ENCODE results near the gene ZNF460. TPM values are rescaled to one million over a fixed set of nuclear protein-coding genes. Genes with fewer than 3 reads are reported as not detected.

The ZNF460 gene
- total and polyA plus RNA-seq, 2 of the 13 experiments (the other 11 are each of a cell fraction or from before 2014, with no cell fraction given) = 14.5 to 44.8 TPM

DNA sequence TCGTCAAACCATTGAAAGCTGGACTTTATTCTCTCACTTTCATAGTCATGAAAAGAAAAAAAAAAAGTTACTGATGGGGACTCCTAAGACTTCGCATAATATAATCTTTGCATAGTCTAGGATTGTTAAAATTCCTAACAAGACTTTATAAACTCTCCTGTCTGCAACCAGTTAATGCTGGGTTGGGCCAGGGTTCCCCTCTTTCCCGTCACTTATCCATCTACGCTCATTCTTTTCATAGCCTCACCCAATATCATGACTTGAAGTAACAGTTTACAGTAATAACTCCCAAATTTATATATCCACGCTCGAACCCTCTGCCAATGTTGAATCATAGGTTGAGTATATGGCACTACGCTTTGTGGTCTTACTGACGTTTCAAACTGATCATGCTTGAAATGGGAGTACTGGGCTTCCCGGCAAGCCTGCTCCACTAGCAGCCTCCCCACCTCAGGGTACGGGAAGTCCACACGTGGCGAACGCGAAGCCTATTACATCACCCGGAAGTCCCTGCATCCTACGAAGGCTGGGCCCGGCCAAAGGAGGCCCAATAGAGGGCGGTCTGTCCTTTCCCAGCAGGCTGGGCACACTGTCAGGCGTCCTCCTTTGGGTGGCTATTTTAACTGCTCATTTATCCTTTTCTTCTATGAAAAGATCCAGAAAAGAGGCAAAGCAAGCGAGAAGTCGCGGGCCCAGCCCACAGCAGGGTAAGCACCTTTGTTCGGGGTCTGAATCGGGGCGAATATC lies 694 bp upstream of the ZNF460 start (continued):
- peak; percentile 97 for TF ChIP-seq ATF2 (CRISPR knock-in tag; IDR thresholded peaks at IDR 0.05)
- peak; percentile 86; the same call in 1 of the 2 replicates for TF ChIP-seq NKX3-1 (CRISPR knock-in tag; IDR thresholded peaks at IDR 0.05)
- TF ChIP-seq ZNF44 (CRISPR knock-in tag; IDR thresholded peaks at IDR 0.05) = no peak
- no peak for TF ChIP-seq ZNF343 (CRISPR knock-in tag; IDR thresholded peaks at IDR 0.05)
- peak; percentile 78; the same call in 1 of the 2 replicates for TF ChIP-seq HDAC2 (CRISPR knock-in tag; IDR thresholded peaks at IDR 0.05)
- TF ChIP-seq ZNF619 (CRISPR knock-in tag; IDR thresholded peaks at IDR 0.05) = no peak
- TF ChIP-seq, protein P1, sequence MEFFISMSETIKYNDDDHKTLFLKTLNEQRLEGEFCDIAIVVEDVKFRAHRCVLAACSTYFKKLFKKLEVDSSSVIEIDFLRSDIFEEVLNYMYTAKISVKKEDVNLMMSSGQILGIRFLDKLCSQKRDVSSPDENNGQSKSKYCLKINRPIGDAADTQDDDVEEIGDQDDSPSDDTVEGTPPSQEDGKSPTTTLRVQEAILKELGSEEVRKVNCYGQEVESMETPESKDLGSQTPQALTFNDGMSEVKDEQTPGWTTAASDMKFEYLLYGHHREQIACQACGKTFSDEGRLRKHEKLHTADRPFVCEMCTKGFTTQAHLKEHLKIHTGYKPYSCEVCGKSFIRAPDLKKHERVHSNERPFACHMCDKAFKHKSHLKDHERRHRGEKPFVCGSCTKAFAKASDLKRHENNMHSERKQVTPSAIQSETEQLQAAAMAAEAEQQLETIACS (CRISPR knock-in tag; IDR thresholded peaks at IDR 0.05) = no peak
- TF ChIP-seq SYNCRIP (IDR thresholded peaks at IDR 0.05; ENCODE audit: insufficient read depth, low read depth, low read length) = no peak
- TF ChIP-seq DBP (CRISPR knock-in tag; IDR thresholded peaks at IDR 0.05; ENCODE audit: not compliant biosample characterization) = no peak
- TF ChIP-seq, protein P2, sequence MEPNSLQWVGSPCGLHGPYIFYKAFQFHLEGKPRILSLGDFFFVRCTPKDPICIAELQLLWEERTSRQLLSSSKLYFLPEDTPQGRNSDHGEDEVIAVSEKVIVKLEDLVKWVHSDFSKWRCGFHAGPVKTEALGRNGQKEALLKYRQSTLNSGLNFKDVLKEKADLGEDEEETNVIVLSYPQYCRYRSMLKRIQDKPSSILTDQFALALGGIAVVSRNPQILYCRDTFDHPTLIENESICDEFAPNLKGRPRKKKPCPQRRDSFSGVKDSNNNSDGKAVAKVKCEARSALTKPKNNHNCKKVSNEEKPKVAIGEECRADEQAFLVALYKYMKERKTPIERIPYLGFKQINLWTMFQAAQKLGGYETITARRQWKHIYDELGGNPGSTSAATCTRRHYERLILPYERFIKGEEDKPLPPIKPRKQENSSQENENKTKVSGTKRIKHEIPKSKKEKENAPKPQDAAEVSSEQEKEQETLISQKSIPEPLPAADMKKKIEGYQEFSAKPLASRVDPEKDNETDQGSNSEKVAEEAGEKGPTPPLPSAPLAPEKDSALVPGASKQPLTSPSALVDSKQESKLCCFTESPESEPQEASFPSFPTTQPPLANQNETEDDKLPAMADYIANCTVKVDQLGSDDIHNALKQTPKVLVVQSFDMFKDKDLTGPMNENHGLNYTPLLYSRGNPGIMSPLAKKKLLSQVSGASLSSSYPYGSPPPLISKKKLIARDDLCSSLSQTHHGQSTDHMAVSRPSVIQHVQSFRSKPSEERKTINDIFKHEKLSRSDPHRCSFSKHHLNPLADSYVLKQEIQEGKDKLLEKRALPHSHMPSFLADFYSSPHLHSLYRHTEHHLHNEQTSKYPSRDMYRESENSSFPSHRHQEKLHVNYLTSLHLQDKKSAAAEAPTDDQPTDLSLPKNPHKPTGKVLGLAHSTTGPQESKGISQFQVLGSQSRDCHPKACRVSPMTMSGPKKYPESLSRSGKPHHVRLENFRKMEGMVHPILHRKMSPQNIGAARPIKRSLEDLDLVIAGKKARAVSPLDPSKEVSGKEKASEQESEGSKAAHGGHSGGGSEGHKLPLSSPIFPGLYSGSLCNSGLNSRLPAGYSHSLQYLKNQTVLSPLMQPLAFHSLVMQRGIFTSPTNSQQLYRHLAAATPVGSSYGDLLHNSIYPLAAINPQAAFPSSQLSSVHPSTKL (CRISPR knock-in tag; IDR thresholded peaks at IDR 0.05) = peak; percentile 79
- TF ChIP-seq ZNF121 (CRISPR knock-in tag; IDR thresholded peaks at IDR 0.05) = no peak; the same call in 1 of the 2 replicates
- TF ChIP-seq ZNF143 (CRISPR knock-in tag; IDR thresholded peaks at IDR 0.05) = no peak
- no peak for TF ChIP-seq ZNF460 (CRISPR knock-in tag; IDR thresholded peaks at IDR 0.05; ENCODE audit: borderline replicate concordance)
- no peak; the same call in 1 of the 2 replicates for TF ChIP-seq ZNF292 (CRISPR knock-in tag; IDR thresholded peaks at IDR 0.05; ENCODE audit: borderline replicate concordance, low read depth)
- TF ChIP-seq THAP11 (CRISPR knock-in tag; IDR thresholded peaks at IDR 0.05) = no peak
- TF ChIP-seq, protein P3, sequence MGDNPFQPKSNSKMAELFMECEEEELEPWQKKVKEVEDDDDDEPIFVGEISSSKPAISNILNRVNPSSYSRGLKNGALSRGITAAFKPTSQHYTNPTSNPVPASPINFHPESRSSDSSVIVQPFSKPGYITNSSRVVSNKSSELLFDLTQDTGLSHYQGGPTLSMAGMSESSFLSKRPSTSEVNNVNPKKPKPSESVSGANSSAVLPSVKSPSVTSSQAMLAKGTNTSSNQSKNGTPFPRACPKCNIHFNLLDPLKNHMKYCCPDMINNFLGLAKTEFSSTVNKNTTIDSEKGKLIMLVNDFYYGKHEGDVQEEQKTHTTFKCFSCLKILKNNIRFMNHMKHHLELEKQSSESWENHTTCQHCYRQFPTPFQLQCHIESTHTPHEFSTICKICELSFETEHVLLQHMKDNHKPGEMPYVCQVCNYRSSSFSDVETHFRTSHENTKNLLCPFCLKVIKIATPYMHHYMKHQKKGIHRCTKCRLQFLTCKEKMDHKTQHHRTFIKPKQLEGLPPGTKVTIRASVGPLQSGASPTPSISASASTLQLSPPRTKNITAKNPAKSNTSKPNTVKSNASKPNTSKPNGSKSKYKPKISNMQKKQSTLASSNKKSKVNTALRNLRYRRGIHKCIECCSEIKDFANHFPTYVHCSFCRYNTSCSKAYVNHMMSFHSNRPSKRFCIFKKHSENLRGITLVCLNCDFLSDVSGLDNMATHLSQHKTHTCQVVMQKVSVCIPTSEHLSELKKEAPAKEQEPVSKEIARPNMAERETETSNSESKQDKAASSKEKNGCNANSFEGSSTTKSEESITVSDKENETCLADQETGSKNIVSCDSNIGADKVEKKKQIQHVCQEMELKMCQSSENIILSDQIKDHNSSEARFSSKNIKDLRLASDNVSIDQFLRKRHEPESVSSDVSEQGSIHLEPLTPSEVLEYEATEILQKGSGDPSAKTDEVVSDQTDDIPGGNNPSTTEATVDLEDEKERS (CRISPR knock-in tag; IDR thresholded peaks at IDR 0.05) = no peak
- TF ChIP-seq ZNF691 (CRISPR knock-in tag; IDR thresholded peaks at IDR 0.05; ENCODE audit: borderline replicate concordance, low read depth) = 0 out of 2 replicates have a peak, but pooled peaks have one; percentile 33
